ENCODE data around the gene NIPAL3. TPM values are rescaled to one million over a fixed set of nuclear protein-coding genes. Genes with fewer than 3 reads are reported as not detected.
A peak's percentile ranks its signal among the peaks of the same experiment; 100 is the strongest.

Gene NIPAL3
- total RNA-seq, 1 experiment from 2014 or later: 7.7 TPM

DNA sequence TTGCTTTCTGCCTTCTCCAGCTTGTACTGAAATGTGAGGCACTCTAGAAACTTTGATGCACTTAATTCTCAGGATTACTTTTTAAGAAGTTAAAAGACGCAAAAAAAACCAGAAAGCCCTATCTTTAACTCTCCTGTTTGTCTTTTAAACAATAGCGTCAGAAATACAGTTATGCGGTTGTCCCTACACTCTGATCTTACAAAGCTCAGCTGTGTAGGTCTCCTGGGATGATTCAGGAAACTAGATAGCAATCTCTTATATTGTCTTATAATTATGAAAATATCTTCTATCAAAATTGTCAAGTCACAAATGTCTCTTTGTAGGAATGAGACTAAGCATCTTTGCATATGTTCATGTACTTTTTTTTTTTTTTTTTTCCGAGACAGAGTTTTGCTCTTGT, 60.1 kb downstream of the NIPAL3 start:
- H3K27ac Mint-ChIP-seq: 0 out of 7 replicates have a peak overlapping the region, but pooled peaks of 1 of the 3 experiments have one; percentile 24

More for the DNA sequence above, 60.1 kb downstream of the NIPAL3 start:
- Mint-ChIP-seq H3K9me3 (no peaks in the 10 kb centered on the region), H3K4me3 (no peak overlapping the region), H3K27me3 (ENCODE audit: low read depth) (no peaks in the 10 kb centered on the region), H3K36me3 (ENCODE audit: insufficient read depth in 1 of 3, low read depth in 3 of 3) (no peaks in the 10 kb centered on the region; a peak in 1 of 7 replicates), H3K4me1 (peaks cover 5 to 22% of the 10 kb centered on the region in 2 experiments)
- no peaks in the 10 kb centered on the region for H3K27me3 ChIP-seq (ENCODE audit: insufficient read depth, low read length)
- no peak overlapping the region for H2BK12ac ChIP-seq (ENCODE audit: insufficient read length, low read depth, low read length)
- no peak overlapping the region for H2BK5ac ChIP-seq (ENCODE audit: insufficient read length, low read length)
- no peaks in the 10 kb centered on the region for H3K23me2 ChIP-seq (ENCODE audit: insufficient read length, low read depth, low read length, poor library complexity, severe bottlenecking)
- no peak overlapping the region for H2BK15ac ChIP-seq (ENCODE audit: low read depth, low read length)
- H3K4me2 ChIP-seq (ENCODE audit: insufficient read depth, insufficient read length, low read length): no peak overlapping the region
- no peak for DNase-seq
- no peak overlapping the region for H2AK5ac ChIP-seq (ENCODE audit: insufficient read length, low read length)
- H3K79me1 ChIP-seq (ENCODE audit: insufficient read depth, low read depth, low read length, poor library complexity, severe bottlenecking): no peaks in the 10 kb centered on the region
- H4K8ac ChIP-seq (replicated peaks; ENCODE audit: insufficient read length, low read depth, low read length): no peak overlapping the region
- no peak overlapping the region for H4K91ac ChIP-seq (ENCODE audit: insufficient read length, low read depth, low read length)
- no peak overlapping the region for H2BK120ac ChIP-seq (ENCODE audit: low read depth, low read length, poor library complexity, severe bottlenecking)
- no peak overlapping the region for H2AFZ ChIP-seq (ENCODE audit: low read length)
- no peak overlapping the region for H3T11ph ChIP-seq (ENCODE audit: low read length)
- H3K4me1 ChIP-seq (ENCODE audit: insufficient read depth, low read length): no peaks in the 10 kb centered on the region
- H3K14ac ChIP-seq (ENCODE audit: insufficient read depth, low read length): no peak overlapping the region
- no peak overlapping the region for H3K23ac ChIP-seq (ENCODE audit: insufficient read length, low read depth, low read length)
- TF ChIP-seq, protein P1, sequence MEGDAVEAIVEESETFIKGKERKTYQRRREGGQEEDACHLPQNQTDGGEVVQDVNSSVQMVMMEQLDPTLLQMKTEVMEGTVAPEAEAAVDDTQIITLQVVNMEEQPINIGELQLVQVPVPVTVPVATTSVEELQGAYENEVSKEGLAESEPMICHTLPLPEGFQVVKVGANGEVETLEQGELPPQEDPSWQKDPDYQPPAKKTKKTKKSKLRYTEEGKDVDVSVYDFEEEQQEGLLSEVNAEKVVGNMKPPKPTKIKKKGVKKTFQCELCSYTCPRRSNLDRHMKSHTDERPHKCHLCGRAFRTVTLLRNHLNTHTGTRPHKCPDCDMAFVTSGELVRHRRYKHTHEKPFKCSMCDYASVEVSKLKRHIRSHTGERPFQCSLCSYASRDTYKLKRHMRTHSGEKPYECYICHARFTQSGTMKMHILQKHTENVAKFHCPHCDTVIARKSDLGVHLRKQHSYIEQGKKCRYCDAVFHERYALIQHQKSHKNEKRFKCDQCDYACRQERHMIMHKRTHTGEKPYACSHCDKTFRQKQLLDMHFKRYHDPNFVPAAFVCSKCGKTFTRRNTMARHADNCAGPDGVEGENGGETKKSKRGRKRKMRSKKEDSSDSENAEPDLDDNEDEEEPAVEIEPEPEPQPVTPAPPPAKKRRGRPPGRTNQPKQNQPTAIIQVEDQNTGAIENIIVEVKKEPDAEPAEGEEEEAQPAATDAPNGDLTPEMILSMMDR (conservative IDR thresholded peaks at IDR 0.05): no peak
- H3K9ac ChIP-seq (ENCODE audit: extremely low read depth, insufficient read length, low read length): no peak overlapping the region
- H3K56ac ChIP-seq (ENCODE audit: insufficient read length, low read depth, low read length): no peak overlapping the region
- H3K9me3 ChIP-seq (ENCODE audit: control insufficient read depth, low read depth, low read length): no peaks in the 10 kb centered on the region
- H2BK20ac ChIP-seq (ENCODE audit: low read depth, low read length, poor library complexity, severe bottlenecking): no peak overlapping the region
- no peaks in the 10 kb centered on the region for H4K20me1 ChIP-seq (ENCODE audit: control insufficient read depth, insufficient read depth, insufficient read length)
- H4K5ac ChIP-seq (ENCODE audit: insufficient read length, low read depth, low read length): no peak overlapping the region
- H3K4ac ChIP-seq (ENCODE audit: low read depth, low read length): no peak overlapping the region
- WGBS (ENCODE audit: extremely low coverage, insufficient read length, low lambda C conversion rate): no CpG with 5 or more reads among the region's 4 CpGs
- no peak overlapping the region for H3K18ac ChIP-seq (ENCODE audit: insufficient read length, low read depth, low read length)
- H3K27ac ChIP-seq (ENCODE audit: insufficient read length, low read depth, low read length): no peak overlapping the region
- H3K79me2 ChIP-seq (ENCODE audit: insufficient read depth, low read length): no peaks in the 10 kb centered on the region

Measured in H9 (cell line).